K562 (cell line): ENCODE measurements around the gene POLRMT.

Source experiments
- CTCF ChIP-seq, 3 experiments: IDR thresholded peaks in 2 of 3; conservative IDR thresholded peaks in 1 of 3; 2 replicates each; pipeline ENCODE4 v1.5.1; 2011 to 2012; ENCODE audit warnings: low read length in 3 of 3, mild to moderate bottlenecking in 3 of 3, control low read depth in 2 of 3, improper control_type of control experiment in 1 of 3, inconsistent platforms in 1 of 3, low read depth in 1 of 3, mixed read lengths in 1 of 3, moderate library complexity in 1 of 3; ENCODE audit not compliant: insufficient read depth in 2 of 3
- DPF2 ChIP-seq: fragments of 450-650 bp; IDR thresholded peaks from 2 replicates; pipeline ENCODE4 v1.6.1; 2016
- EP300 ChIP-seq: IDR thresholded peaks from 2 replicates; pipeline ENCODE4 v1.6.1; 2012; ENCODE audit warnings: low read length, improper control_type of control experiment
- GABPB1 ChIP-seq: sonication (generic); formaldehyde crosslinking; IDR thresholded peaks from 2 replicates; pipeline ENCODE4 v1.8.0; 2022; ENCODE audit warnings: mild to moderate bottlenecking, missing genetic modification reagents
- RFX5 ChIP-seq: IDR thresholded peaks from 2 replicates; pipeline ENCODE4 v1.6.1; 2011; ENCODE audit warnings: low read depth, mild to moderate bottlenecking, improper control_type of control experiment, low read length
- RNF2 ChIP-seq: sonication (generic); IDR thresholded peaks from 2 replicates; pipeline ENCODE4 v1.6.1; 2016
- SRSF9 ChIP-seq: fragments of 200-400 bp; formaldehyde crosslinking; IDR thresholded peaks from 2 replicates; pipeline ENCODE4 v1.6.1; 2017; ENCODE audit warnings: low read depth, low read length, borderline replicate concordance

- no peak for TF ChIP-seq GABPB1 (CRISPR knock-in tag)
- TF ChIP-seq EP300: no peak
- TF ChIP-seq DPF2: no peak
- no peak for TF ChIP-seq CTCF (IDR thresholded peaks at IDR 0.05 in 2 of 3, conservative IDR thresholded peaks at IDR 0.05 in 1 of 3; ENCODE audit: insufficient read depth in 2 of 3, low read depth in 1 of 3, low read length in 3 of 3)
- no peak for TF ChIP-seq RFX5
- TF ChIP-seq RNF2: no peak
- no peak for TF ChIP-seq SRSF9
These were observed 44.5 kb upstream of the POLRMT start for GRCh38 chr19:677601-678436.
